Tibial artery (tissue), 4 donors: ENCODE data around the gene NIPA2.

Source experiments
- DNase-seq, 2 donors: peaks; one replicate each; pipeline ENCODE4 v3.0.0-alpha.2; 2019
- H3K27ac ChIP-seq, 2 donors: fragments of 200-600 bp; sonication (generic) in 1 of 2; 1 replicate in 1 of 2; 2 replicates in 1 of 2; pipeline ENCODE4 v1.5.1; 2018 to 2019; ENCODE audit warnings: mild to moderate bottlenecking in 1 of 2
- H3K27me3 ChIP-seq, 2 donors: fragments of 200-600 bp; sonication (generic) in 1 of 2; one replicate each; pipeline versions ENCODE4 v1.5.1 to v1.6.0; 2016 to 2019
- H3K36me3 ChIP-seq, 3 donors: fragments of 200-600 bp; sonication (generic) in 2 of 3; one replicate each; pipeline ENCODE4 v1.5.1; 2016 to 2019; ENCODE audit warnings: mild to moderate bottlenecking in 2 of 3
- H3K4me1 ChIP-seq, 4 donors: fragments of 200-600 bp; sonication (generic) in 2 of 4; 1 replicate in 3 of 4; 2 replicates in 1 of 4; pipeline ENCODE4 v1.5.1; 2016 to 2019
- H3K4me3 ChIP-seq, 2 donors: fragments of 200-600 bp; sonication (generic) in 1 of 2; 1 replicate in 1 of 2; 2 replicates in 1 of 2; pipeline ENCODE4 v1.5.1; 2018 to 2019; ENCODE audit warnings: mild to moderate bottlenecking in 2 of 2
- H3K9me3 ChIP-seq, 3 donors: fragments of 200-600 bp; sonication (generic) in 1 of 3; one replicate each; pipeline ENCODE4 v1.5.1; 2016 to 2019
- intact Hi-C: fragments of 100-400 bp; cut with DNase I; formaldehyde crosslinking; loops from one replicate; pipeline ENCODE4 v1.15.0; 2023; ENCODE audit warnings: low total_unique reads
- TF ChIP-seq, protein P1 (sequence below), 2 experiments: fragments of 200-600 bp in 1 of 2; fragments of 450-650 bp in 1 of 2; IDR thresholded peaks; one replicate each; pipeline ENCODE4 v1.5.1; 2017 to 2019; ENCODE audit warnings: antibody characterized with exemption in 2 of 2, mild to moderate bottlenecking in 1 of 2, moderate library complexity in 1 of 2

The NIPA2 gene

GRCh38 chr15:22838292-22839042, at the start of gene NIPA2:
NIPA2 (plus strand) TSS chr15:22838666; CDS start chr15:22851732, 13,066 bp downstream.
- Histone ChIP-seq H3K4me1 (peaks cover 0 to 22% (median 13%) of the 10 kb centered on the region in 4 donors), H3K4me3 (peak within 1 kb of the TSS; percentile 77 to 88), H3K36me3 (peaks cover 0 to under 1% (median 0%) of the 10 kb centered on the region in 3 donors), H3K9me3 (no peaks in the 10 kb centered on the region), H3K27ac (peak within 1 kb of the TSS; percentile 92), H3K27me3 (no peaks in the 10 kb centered on the region)
- TF ChIP-seq, protein P1, sequence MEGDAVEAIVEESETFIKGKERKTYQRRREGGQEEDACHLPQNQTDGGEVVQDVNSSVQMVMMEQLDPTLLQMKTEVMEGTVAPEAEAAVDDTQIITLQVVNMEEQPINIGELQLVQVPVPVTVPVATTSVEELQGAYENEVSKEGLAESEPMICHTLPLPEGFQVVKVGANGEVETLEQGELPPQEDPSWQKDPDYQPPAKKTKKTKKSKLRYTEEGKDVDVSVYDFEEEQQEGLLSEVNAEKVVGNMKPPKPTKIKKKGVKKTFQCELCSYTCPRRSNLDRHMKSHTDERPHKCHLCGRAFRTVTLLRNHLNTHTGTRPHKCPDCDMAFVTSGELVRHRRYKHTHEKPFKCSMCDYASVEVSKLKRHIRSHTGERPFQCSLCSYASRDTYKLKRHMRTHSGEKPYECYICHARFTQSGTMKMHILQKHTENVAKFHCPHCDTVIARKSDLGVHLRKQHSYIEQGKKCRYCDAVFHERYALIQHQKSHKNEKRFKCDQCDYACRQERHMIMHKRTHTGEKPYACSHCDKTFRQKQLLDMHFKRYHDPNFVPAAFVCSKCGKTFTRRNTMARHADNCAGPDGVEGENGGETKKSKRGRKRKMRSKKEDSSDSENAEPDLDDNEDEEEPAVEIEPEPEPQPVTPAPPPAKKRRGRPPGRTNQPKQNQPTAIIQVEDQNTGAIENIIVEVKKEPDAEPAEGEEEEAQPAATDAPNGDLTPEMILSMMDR (IDR thresholded peaks at IDR 0.05), result peak in 1 of 2 experiments; percentile 31
- DNase-seq, result peak; percentile 98 to 99
- intact Hi-C loops, result loop anchor here (2.0 to 10.0 kb wide), 2 partner anchors 52 to 136 kb away; partner anchors contain the start of gene NIPA1

DNA sequence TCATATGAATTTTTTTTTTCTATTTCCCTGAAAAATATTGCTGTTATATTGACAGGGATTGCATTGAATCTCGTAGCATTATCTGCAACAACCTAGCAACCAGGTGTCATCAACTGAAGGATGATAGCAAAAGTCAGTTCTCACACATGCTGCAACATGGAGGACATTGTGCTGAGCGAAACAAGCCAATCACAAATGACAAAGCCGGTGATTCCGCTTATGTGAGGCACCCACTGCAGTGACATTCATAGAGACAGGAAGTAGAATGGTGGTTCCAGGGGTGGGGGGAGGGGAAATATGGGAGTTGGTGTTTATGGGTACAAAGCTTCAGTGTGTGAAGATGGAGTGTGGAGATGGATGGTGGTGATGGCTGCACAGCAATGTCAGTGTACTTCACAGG, 44.4 kb upstream of the NIPA2 start:
- DNase-seq, result no peak
- Histone ChIP-seq H3K9me3 (peaks cover 0 to 7% (median 0%) of the 10 kb centered on the region in 3 donors), H3K4me1 (no peaks in the 10 kb centered on the region), H3K27ac (no peak overlapping the region), H3K4me3 (no peak overlapping the region), H3K27me3 (no peaks in the 10 kb centered on the region), H3K36me3 (peaks cover 0 to 3% (median 0%) of the 10 kb centered on the region in 3 donors)
- TF ChIP-seq, protein P1 (IDR thresholded peaks at IDR 0.05), result no peak
- intact Hi-C loops, result no loop called here

- intact Hi-C loops, result no loop called here
- DNase-seq, result peak in 1 of 2 donors; percentile 46
- TF ChIP-seq, protein P1 (IDR thresholded peaks at IDR 0.05), result no peak
- Histone ChIP-seq H3K9me3 (peaks cover 0 to 2% (median 0%) of the 10 kb centered on the region in 3 donors), H3K4me1 (no peaks in the 10 kb centered on the region), H3K27me3 (no peaks in the 10 kb centered on the region), H3K36me3 (peaks cover 0 to 3% (median 0%) of the 10 kb centered on the region in 3 donors), H3K4me3 (no peak overlapping the region), H3K27ac (no peak overlapping the region)
Measured at GRCh38 chr15:22794621-22795167, 43.8 kb upstream of the NIPA2 start.

GRCh38 chr15:22795206-22796063, 43.0 kb upstream of the NIPA2 start:
- TF ChIP-seq, protein P1 (IDR thresholded peaks at IDR 0.05), result no peak
- H3K4me3 ChIP-seq, result no peak overlapping the region

GRCh38 chr15:22796079-22796478, 42.4 kb upstream of the NIPA2 start:
- Histone ChIP-seq H3K36me3 (peaks cover 0 to 3% (median 0%) of the 10 kb centered on the region in 3 donors), H3K9me3 (no peaks in the 10 kb centered on the region), H3K27ac (no peak overlapping the region), H3K4me3 (no peak overlapping the region), H3K4me1 (no peaks in the 10 kb centered on the region), H3K27me3 (no peaks in the 10 kb centered on the region)
- intact Hi-C loops, result no loop called here
- TF ChIP-seq, protein P1 (IDR thresholded peaks at IDR 0.05), result no peak
- DNase-seq, result no peak

More at GRCh38 chr15:22795206-22796063, 43.0 kb upstream of the NIPA2 start:
- no peaks in the 10 kb centered on the region for H3K27me3 ChIP-seq
- intact Hi-C loops, result no loop called here
- H3K4me1 ChIP-seq, result no peaks in the 10 kb centered on the region
- H3K36me3 ChIP-seq, result peaks cover 0 to 3% (median 0%) of the 10 kb centered on the region in 3 donors
- no peak overlapping the region for H3K27ac ChIP-seq
- no peaks in the 10 kb centered on the region for H3K9me3 ChIP-seq
- DNase-seq, result peak in 1 of 2 donors; percentile 43
